ENCODE data around the gene CHM. TPM values are rescaled to one million over a fixed set of nuclear protein-coding genes. Genes with fewer than 3 reads are reported as not detected.

CHM gene
- total RNA-seq, 1 experiment from 2014 or later = 23.3 TPM

- DNase-seq (ENCODE audit: low read depth) = no peak
Observed at GRCh38 chrX:85906399-85906798, 141.0 kb downstream of the CHM start.

- DNase-seq (ENCODE audit: low read depth) = no peak
Observed at GRCh38 chrX:85905851-85906250, 141.5 kb downstream of the CHM start.

DNA sequence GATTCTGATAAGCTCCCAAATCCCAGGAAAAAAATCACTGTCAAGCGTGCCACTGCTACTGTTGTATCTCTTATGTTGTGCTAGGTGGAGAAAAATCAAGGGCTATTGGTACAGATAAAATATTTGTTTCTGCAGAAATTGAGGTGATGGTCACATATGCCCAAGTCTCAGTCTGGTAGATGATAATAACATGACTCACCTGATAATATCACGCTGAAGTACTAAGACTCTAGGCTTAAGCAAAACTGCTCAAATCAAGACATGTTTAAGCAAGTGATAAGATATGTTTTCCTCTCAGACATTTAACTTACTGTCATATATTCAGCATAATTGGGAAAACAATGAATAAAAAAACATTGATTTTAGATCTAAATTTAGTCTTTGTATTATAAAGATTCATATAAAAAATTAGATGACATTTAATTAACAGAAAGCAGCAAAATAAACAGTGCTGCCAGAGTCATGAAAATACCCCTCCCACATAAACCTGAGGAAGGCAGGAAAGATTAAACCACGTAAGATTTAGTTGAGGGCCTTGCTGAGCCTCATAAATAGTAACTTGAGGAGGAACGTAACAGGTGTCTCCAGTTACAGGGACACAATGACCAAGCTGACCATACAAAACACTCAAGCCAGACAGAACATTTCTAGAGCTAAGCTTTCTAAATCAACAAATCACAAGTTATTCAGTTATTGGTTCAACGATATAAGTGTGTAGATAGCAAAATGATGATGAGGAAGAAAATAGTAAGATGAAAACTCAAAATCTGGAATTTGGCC is 143.5 kb downstream of the CHM start:
- no peak for DNase-seq (ENCODE audit: low read depth)

DNA sequence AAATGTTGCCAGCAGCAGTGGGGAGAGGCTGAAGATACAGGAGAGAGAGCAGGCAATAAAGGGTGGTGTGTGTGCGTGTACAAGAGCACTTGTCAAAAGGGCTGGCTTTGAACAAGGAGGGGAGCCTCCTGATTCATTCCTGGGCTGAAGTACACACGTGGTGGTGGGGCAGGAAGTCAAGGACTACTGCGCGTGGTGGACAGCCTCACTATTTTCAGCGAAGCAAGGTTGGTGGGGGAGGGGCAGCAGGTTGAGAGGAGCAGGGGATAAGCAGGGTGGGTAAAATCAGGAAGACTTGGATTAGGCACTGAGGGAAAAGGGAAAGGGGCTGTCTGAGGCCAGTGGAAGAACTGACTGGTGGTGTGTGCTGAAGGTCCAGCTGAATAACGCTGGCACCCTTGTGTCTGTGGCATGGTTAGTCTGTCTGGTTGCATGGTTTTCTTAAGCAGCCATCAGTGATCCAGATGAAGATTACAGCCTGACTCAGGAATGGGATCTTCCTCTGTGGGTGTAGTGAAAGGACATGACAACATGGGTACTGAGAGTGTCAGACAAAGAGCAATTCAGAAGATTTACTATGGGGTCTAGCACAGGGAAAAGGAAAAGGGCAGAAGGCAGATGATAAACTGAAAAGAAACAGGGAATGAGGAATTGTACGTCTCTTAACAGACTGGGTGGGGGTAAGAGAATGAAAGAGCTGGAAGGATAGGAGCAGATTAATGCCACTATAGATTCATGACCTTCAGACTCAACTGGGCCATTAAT is 149.8 kb downstream of the CHM start:
- DNase-seq (ENCODE audit: low read depth) = no peak

DNA sequence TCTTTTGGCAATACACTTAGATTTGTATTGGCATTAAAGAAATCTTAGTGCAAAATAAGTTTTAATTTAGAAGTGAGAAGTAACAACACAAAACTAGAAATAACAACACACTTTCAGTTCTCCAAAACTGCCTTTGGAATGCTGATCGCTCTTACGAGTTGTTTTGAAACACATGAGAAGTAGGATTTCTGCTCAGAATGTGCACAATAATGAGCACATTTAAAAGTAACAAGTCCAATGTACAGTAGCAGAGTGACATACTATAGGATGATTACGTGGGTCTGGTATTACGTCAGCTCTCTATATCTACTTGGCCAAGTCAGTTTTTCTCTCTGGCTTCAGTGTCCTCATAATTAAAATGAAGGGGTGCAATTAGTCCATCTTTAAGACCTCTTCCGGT is 164.8 kb downstream of the CHM start:
- DNase-seq (ENCODE audit: low read depth) = no peak

DNA sequence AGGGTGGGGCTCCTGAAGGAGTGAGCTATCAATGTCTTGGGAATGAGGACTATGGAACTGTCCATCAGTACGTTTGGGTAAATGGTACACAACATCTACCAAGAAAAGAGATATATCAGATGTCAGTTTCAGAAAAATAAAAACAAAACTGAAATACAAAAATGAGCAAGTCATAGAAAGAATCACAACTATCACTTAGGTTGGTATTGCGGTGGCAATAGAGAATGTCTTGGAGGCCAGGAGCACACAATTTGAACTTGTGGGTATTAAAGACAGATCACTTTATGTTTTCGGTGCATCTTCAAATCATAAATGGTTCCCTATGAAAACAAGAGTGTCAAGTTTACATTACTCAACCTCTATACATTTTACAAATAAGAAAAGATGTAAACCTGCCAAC is 176.8 kb downstream of the CHM start:
- no peak for DNase-seq (ENCODE audit: low read depth)

DNA sequence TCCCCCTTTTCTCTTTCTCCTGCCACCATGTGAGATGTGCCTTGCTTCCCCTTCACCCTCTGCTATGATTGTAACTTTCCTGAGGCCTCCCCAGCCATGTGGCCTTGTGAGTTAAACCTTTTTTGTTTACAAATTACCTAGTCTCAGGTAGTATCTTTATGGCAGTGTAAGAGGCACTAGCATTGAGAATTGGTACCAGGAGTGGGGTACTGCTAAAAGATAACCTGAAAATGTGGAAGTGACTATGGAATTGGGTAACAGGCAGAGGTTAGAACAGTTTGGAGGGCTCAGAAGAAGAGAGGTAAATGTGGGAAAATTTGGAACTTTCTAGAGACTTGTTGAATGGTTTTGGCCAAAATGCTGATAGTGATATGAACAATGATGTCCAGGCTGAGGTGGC is 182.0 kb downstream of the CHM start:
- DNase-seq (ENCODE audit: low read depth) = no peak

DNA sequence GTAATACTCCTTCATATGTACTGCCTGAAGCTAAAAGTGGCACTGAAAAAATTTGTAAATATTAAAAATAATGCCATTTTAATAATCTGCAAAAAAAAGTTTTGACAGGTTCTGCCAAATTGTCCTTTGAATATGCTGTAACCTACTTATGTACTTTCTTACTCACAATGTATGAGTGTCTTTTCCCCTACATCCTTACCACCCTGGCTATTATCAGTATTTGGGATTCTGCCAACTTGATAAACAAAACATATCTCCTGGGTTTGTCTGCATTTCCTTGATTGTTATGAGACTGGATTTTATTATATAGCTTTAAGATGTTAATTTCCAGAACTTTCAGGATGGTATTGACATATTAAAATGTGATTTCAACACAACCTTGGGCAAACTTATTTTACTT is 187.9 kb downstream of the CHM start:
- DNase-seq (ENCODE audit: low read depth) = no peak

- peak; percentile 2 for DNase-seq (ENCODE audit: low read depth)
Observed at GRCh38 chrX:85851418-85851817, 195.9 kb downstream of the CHM start.

GRCh38 chrX:85836868-85837267 is 210.5 kb downstream of the CHM start:
- DNase-seq (ENCODE audit: low read depth) = peak; percentile 28

DNA sequence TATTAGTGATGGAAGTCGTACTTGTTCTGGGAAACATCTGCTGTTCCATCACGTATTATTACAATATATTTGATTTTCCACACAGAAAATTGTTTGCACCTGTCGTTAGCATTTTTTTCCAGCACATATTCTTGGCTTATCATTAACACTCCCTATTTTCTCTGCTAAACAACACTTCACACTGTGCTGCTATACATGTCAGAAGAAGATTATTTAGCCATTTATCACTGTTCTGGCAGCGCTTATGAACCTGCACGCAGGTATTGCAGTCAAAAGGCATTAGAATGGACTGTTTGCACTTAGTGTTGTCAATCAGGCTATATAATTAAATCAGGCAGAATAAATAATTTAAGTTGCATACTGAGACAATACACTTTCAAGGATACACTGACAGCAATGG is 218.6 kb downstream of the CHM start:
- DNase-seq (ENCODE audit: low read depth) = no peak

GRCh38 chrX:85815203-85815751 is 232.1 kb downstream of the CHM start:
- no peak for DNase-seq (ENCODE audit: low read depth)

Other genes starting within 250 kb of the CHM start
- not detected in 2 replicates for gene DACH2, start 100.9 kb upstream of the CHM start, total RNA-seq (2014; rRNA removed; shearing (Covaris generic))

Data from M059J (cell line).